ENCODE results near the gene UNC13A.

GRCh38 chr19:17706750-17707181 is 18.6 kb upstream of the UNC13A start:
- TF ChIP-seq CTCF (IDR thresholded peaks at IDR 0.05) (no peak), POLR2A (IDR thresholded peaks at IDR 0.05) (no peak)
